Panc1 (cell line): ENCODE measurements around the gene STX2. TPM values are rescaled to one million over a fixed set of nuclear protein-coding genes. Genes with fewer than 3 reads are reported as not detected.

Experiments
- ATAC-seq: fragments of 200-7000 bp; cut with Tn5 transposase; 2 replicates; pipeline ENCODE4 v1.9.1; 2020; ENCODE audit warnings: mild to moderate bottlenecking, moderate library complexity
- BruUV-seq: library from RNA; stranded (reverse); fragments of 400-500 nt; replicated peaks from 2 replicates; lab custom pipeline; 2021; lab: Mats Ljungman, UMichigan
- CTCF ChIA-PET: fragments of 300-600 bp; sonication (Branson Sonifier 250); formaldehyde crosslinking; loops from one replicate; lab custom pipeline; 2022; ENCODE audit warnings: antibody characterized with exemption; lab: Charles Lee
- POLR2A ChIA-PET: fragments of 300-600 bp; sonication (Branson Sonifier 250); formaldehyde crosslinking; loops from one replicate; lab custom pipeline; 2022; ENCODE audit warnings: antibody characterized with exemption; lab: Charles Lee
- DNase-seq: peaks from one replicate; pipeline ENCODE4 v3.0.0-alpha.2; 2010; ENCODE audit warnings: low read depth, low spot score
- H3K27ac ChIP-seq: 2 replicates; pipeline ENCODE4 v1.5.1; 2011; ENCODE audit warnings: mild to moderate bottlenecking, low read length, inconsistent platforms
- H3K27me3 ChIP-seq: fragments of 200-500 bp; sonication (Bioruptor generic); 2 replicates; pipeline ENCODE4 v1.6.0; 2014; ENCODE audit warnings: low read length, inconsistent platforms; ENCODE audit not compliant: control insufficient read depth, insufficient read depth
- H3K36me3 ChIP-seq: fragments of 200-500 bp; sonication (Bioruptor generic); 2 replicates; pipeline ENCODE4 v1.5.1; 2014; ENCODE audit warnings: inconsistent platforms, mild to moderate bottlenecking, low read length, moderate library complexity; ENCODE audit not compliant: control insufficient read depth, insufficient read depth
- H3K4me1 ChIP-seq: 2 replicates; pipeline ENCODE4 v1.5.1; 2011; ENCODE audit warnings: inconsistent platforms, mild to moderate bottlenecking, low read length, moderate library complexity; ENCODE audit not compliant: control insufficient read depth, insufficient read depth
- H3K4me3 ChIP-seq, 2 experiments: 2 replicates each; pipeline ENCODE4 v1.5.1; 2011 to 2012; ENCODE audit warnings: low read depth in 2 of 2, low read length in 2 of 2, mild to moderate bottlenecking in 2 of 2, inconsistent platforms in 1 of 2, moderate library complexity in 1 of 2
- H3K9me3 ChIP-seq: fragments of 200-500 bp; sonication (Bioruptor generic); 2 replicates; pipeline ENCODE4 v1.5.1; 2014; ENCODE audit warnings: low read depth, mild to moderate bottlenecking, inconsistent platforms, low read length, moderate library complexity; ENCODE audit not compliant: control insufficient read depth, insufficient read depth
- CTCF ChIP-seq: fragments of 450-650 bp; IDR thresholded peaks from 2 replicates; pipeline ENCODE4 v1.5.1; 2017; ENCODE audit warnings: mild to moderate bottlenecking
- POLR2AphosphoS5 ChIP-seq: IDR thresholded peaks from 2 replicates; pipeline ENCODE4 v1.6.1; 2012; ENCODE audit warnings: mild to moderate bottlenecking, low read depth, low read length, moderate library complexity
- REST ChIP-seq, 2 experiments: IDR thresholded peaks; 2 replicates each; pipeline ENCODE4 v1.6.1; 2011 to 2012; ENCODE audit warnings: low read depth in 2 of 2, control low read depth in 1 of 2, low read length in 1 of 2, mild to moderate bottlenecking in 1 of 2, moderate library complexity in 1 of 2; ENCODE audit not compliant: insufficient read depth in 1 of 2
- TCF7L2 ChIP-seq: IDR thresholded peaks from 2 replicates; pipeline ENCODE4 v1.6.1; 2011; ENCODE audit warnings: mild to moderate bottlenecking, low read depth, low read length, inconsistent platforms
- in situ Hi-C: cut with HindIII; loops from 2 replicates; pipeline ENCODE4 v1.10.0; 2016; ENCODE audit warnings: low sequenced_read_pairs, low pct_unique_long_range_greater_than_20kb
- intact Hi-C: fragments of 100-400 bp; cut with micrococcal nuclease; formaldehyde crosslinking; loops from one replicate; pipeline ENCODE4 v1.10.0; 2022; ENCODE audit not compliant: unreplicated experiment
- total RNA-seq: library from RNA; stranded (reverse); gene quantifications from one replicate; pipeline ENCODE4 v1.2.1, GENCODE V29; 2021; ENCODE audit not compliant: unreplicated experiment

The STX2 gene
- total RNA-seq, 1 experiment from 2014 or later, result 34.0 TPM

- no peaks in the 10 kb centered on the region for H3K9me3 ChIP-seq
- ChIA-PET POLR2A (no interaction called here), CTCF (interaction anchor here (0.6 to 1.1 kb wide), 3 partner anchors 72 to 348 kb away, joined by 3 to 6 read pairs (median 5); no protein-coding TSS in a partner anchor)
- TF ChIP-seq REST (IDR thresholded peaks at IDR 0.05; ENCODE audit: insufficient read depth in 1 of 2, low read depth in 2 of 2, low read length in 1 of 2) (no peak), POLR2AphosphoS5 (no peak), CTCF (no peak), TCF7L2 (no peak)
- no TSS peak for BruUV-seq
- DNase-seq (no peak), ATAC-seq (no peak)
- H3K27me3 ChIP-seq, result 0 out of 2 replicates have a peak, but pooled peaks cover 3% of the 10 kb centered on the region
- H3K36me3 ChIP-seq, result no peaks in the 10 kb centered on the region
- no peak overlapping the region for H3K27ac ChIP-seq
- intact Hi-C loops (loop anchor here (1.0 kb wide), 1 partner anchor 346 kb away; no protein-coding TSS in a partner anchor), in situ Hi-C loops (loop anchor here (10.0 kb wide), 1 partner anchor 354 kb away; no protein-coding TSS in a partner anchor)
- no peak overlapping the region for H3K4me3 ChIP-seq
- no peaks in the 10 kb centered on the region for H3K4me1 ChIP-seq
Observed at GRCh38 chr12:130748786-130749185, 90.3 kb downstream of the STX2 start.

DNA sequence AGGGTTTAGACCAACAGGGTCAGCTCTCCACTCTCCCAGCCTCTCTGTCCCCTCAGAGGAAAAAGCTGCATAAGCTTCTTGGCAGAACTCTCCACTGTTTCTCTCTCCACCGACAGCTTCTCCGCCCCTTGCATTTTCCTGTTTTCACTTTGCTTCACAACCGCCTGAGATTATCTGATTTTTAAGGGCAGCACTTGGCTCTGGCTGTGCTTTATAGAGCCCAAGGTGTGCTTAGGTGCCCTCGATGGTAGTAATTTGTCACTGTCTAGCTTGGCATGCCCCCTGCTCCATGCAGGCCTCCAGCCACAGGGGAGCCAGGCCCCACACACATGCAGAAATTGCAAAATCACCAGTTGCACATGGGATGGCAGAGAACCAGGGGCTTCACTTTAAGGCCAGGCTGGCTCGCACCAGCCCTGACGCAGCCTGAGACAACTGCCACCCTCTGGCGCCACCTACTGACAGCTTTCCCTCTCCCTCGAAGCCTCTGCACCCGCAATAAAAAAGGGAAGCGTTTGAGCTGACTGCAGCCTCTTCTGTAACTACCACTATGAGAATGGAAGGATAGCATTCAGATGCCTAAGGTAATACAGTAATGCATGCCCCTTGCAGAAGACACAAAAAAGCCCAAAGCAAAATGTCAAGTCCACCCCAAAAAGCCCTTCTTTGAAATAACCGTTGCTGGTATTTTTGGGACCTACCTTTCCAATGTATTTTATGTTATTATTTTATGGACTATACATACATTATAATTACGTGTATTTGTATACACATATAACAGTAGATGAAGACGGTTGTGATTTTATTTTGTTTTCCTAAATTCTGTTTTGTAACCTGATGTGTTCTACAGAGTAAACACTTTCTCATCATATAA lies 90.9 kb downstream of the STX2 start:
- no peaks in the 10 kb centered on the region for H3K36me3 ChIP-seq
- ATAC-seq (peak; percentile 97), DNase-seq (peak; percentile 48)
- POLR2A ChIA-PET, result no interaction called here
- no peak overlapping the region for H3K27ac ChIP-seq
- H3K4me3 ChIP-seq, result no peak overlapping the region
- H3K9me3 ChIP-seq, result no peaks in the 10 kb centered on the region
- in situ Hi-C loops (loop anchor here (10.0 kb wide), 1 partner anchor 353 kb away; no protein-coding TSS in a partner anchor), intact Hi-C loops (loop anchor here (1.0 kb wide), 1 partner anchor 346 kb away; no protein-coding TSS in a partner anchor)
- H3K27me3 ChIP-seq, result 0 out of 2 replicates have a peak, but pooled peaks cover 3% of the 10 kb centered on the region
- H3K4me1 ChIP-seq, result no peaks in the 10 kb centered on the region
- CTCF ChIA-PET, result interaction anchor here (0.6 to 1.1 kb wide), 6 partner anchors 9 to 347 kb away, joined by 3 to 10 read pairs (median 6); no protein-coding TSS in a partner anchor
- no TSS peak for BruUV-seq
- TF ChIP-seq TCF7L2 (no peak), REST (IDR thresholded peaks at IDR 0.05; ENCODE audit: insufficient read depth in 1 of 2, low read depth in 2 of 2, low read length in 1 of 2) (peak in 1 of 2 experiments; percentile 60; a peak in 1 of 4 replicates), CTCF (peak; percentile 94)
